ENCODE results near the gene ARID3B.

The ARID3B gene

GRCh38 chr15:74641151-74641550 lies 100.1 kb downstream of the ARID3B start:
- FAIRE-seq (no peak), DNase-seq (ENCODE audit: low spot score) (no peak)

DNA sequence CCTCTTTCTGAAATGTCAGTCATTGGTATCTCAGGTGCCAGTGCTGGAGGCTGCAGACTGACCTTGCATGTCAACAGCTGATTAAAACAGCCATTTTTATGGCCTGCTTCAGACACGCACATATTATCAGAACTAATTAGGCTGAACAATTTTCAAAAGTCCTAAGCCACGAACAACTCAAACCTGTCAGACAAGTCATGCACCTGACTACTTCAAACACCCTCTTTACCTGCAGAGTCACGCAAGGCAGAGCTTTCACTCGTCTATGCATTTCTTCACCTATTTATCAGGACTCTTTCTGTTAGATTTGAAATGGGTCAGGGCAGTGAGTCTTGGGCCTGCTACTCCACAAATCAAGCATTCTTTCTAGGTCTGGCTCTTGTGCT lies 101.3 kb downstream of the ARID3B start:
- DNase-seq (ENCODE audit: low spot score) (no peak), FAIRE-seq (no peak)

DNA sequence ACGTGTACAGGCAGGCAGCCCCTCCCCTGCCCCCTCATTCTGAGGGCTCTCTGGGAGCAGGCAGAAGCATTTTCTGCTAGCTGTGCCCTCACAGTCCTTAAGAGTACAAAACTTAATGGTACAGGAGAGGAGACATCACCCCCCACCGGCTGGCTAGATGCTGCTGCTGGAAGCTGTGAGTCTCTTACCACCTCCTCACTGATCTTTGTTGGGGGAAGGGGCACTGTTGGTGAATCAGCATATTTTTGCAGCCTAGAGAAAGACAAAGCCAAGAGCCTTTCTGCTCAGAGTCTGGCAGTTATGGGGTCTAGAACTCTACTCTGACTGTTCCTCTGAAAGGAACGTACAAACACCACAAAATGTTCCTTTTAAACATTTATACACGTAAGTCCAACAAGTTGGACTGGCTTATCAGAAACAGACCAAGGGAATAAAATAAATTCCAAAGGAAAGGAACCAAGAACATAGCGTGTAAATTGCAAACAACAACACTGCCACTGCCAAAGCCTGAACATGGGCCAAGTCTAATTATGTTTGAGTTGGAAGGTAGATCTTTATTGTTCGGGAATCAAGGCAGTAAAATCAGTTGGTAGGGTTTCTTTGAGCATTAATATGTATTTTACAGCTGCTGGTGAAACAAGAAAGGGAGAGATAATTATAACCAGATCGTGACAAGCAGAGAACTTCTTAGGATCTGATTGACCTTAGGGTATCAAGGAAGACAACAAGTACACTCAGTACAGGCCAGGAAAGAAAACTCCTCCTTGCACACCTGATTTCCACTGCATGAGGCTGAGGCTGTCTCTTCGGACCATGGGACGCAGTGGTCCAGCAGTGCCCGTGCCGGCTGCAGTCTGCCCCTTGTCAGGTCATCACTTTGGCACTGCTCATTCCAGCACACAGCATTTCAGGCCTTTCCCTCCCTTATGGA lies 102.0 kb downstream of the ARID3B start:
- DNase-seq (ENCODE audit: low spot score) (no peak), FAIRE-seq (no peak)

GRCh38 chr15:74643665-74644204 lies 102.7 kb downstream of the ARID3B start:
- no peak for FAIRE-seq

GRCh38 chr15:74646480-74646879 lies 105.5 kb downstream of the ARID3B start:
- FAIRE-seq (no peak), DNase-seq (ENCODE audit: low spot score) (no peak)

More at GRCh38 chr15:74643665-74644204, 102.7 kb downstream of the ARID3B start:
- DNase-seq (ENCODE audit: low spot score) = no peak

Measured in urothelium cell line (cell line).